ENCODE results near the gene USP34.

USP34 gene

DNA sequence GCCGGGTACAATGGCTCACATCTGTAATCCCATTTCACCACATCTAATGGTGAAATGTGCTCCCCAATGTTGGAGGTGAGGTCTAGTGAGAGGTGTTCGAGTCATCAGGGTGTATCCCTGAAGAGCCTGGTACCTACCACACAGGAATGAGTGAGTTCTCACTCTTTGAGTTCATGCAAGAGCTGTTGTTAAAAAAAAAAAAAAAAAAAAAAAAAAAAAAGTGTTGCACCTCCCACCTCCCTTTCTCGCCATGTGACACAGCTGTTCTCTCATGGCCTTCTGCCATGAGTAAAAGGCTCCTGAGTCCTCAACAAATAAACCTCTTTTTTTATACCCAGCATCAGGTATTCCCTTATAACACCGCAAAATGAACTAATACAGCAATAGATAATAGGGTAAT, 202.6 kb downstream of the USP34 start:
- H3K4me3 ChIP-seq (ENCODE audit: low read depth, low read length): no peak overlapping the region
- DNase-seq (ENCODE audit: low read depth): no peak

DNA sequence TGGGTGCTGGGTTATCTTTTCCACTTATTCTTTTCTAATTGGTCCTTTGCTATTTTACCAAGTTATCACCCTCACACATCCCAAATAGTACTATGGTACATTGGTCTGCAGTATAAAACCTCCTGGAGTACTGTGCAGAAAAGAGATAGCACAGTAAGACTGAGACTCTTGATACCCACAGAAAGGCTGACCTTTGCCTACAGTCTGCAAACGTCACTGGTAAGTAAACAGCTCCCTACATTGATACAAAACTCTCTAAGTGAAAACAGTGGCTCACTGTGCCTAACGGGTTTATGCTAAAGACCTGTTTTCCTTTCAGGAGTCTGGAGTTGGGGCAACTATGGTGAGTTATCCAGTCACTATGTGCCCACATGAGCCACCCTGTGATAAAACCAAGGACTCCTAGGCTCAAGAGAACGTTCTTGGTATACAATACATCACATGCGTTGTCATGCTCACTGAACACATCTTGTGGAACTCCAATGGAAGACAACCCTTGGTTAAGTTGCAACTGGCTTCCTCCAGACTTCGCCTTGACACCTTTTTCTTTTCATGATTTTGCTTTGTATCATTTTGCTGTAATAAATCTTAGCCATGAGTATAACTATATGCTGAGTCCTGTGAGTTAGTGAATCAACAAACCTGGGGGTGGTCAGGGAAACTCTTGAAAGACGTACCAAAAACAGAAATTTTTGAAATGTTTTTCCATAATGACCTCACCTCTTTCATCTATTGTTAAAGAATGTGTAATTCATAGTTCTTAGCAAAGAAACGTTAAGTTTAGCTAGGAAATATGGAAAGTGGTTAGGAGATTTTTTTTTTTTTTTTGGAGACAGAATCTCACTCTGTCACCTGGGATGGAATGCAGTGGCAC, 204.0 kb downstream of the USP34 start:
- no peak overlapping the region for H3K4me3 ChIP-seq (ENCODE audit: low read depth, low read length)
- no peak for DNase-seq (ENCODE audit: low read depth)

- DNase-seq (ENCODE audit: low read depth): no peak
- H3K4me3 ChIP-seq (ENCODE audit: low read depth, low read length): no peak overlapping the region
Observed at GRCh38 chr2:61263830-61264229, 207.1 kb downstream of the USP34 start.

GRCh38 chr2:61262699-61263098, 208.2 kb downstream of the USP34 start:
- DNase-seq (ENCODE audit: low read depth): no peak
- no peak overlapping the region for H3K4me3 ChIP-seq (ENCODE audit: low read depth, low read length)

GRCh38 chr2:61257446-61257845, 213.4 kb downstream of the USP34 start:
- no peak overlapping the region for H3K4me3 ChIP-seq (ENCODE audit: low read depth, low read length)
- DNase-seq (ENCODE audit: low read depth): no peak

GRCh38 chr2:61255580-61256437, 215.1 kb downstream of the USP34 start:
- H3K4me3 ChIP-seq (ENCODE audit: low read depth, low read length): no peak overlapping the region
- peak; percentile 58 for DNase-seq (ENCODE audit: low read depth)

DNA sequence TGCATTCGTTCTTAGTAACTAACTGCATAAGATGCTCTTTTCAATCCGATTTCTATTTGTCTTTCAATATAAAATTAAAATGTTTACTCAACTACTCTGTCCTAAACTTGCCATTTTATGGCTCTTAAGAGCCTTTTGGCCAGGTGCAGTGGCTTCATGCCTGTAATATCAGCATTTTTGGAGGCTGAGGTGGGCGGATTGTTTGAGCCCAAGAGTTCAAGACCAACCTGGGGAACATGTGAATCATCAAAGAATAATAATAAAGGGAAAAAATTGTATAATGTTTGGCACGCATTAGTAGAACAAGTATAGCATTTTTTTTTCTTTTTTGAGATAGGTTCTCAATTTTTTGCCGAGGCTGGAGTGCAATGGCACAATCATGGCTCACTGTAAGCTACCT, 216.4 kb downstream of the USP34 start:
- H3K4me3 ChIP-seq (ENCODE audit: low read depth, low read length): no peak overlapping the region
- no peak for DNase-seq (ENCODE audit: low read depth)

- H3K4me3 ChIP-seq (ENCODE audit: low read depth, low read length): no peak overlapping the region
- DNase-seq (ENCODE audit: low read depth): no peak
Observed at GRCh38 chr2:61253136-61253535, 217.8 kb downstream of the USP34 start.

DNA sequence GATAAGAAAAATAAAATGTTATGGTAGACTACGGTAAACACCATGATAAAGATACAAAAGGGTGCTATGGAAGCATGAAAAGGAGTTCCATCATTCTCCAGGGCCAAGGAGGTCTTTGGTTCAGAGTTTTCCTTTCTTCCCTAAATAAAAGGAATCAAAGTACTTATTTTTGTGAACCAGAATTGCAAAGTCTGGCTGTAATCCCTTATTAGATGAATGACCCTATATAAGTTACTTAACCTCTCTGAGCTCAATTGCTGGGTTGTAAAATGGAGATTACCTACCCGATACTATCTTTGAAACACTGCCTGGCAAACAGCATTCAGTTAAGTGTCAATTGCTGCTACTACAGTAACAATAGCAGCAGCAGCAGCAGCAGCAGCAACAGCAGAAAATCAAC, 218.9 kb downstream of the USP34 start:
- no peak overlapping the region for H3K4me3 ChIP-seq (ENCODE audit: low read depth, low read length)
- no peak for DNase-seq (ENCODE audit: low read depth)

DNA sequence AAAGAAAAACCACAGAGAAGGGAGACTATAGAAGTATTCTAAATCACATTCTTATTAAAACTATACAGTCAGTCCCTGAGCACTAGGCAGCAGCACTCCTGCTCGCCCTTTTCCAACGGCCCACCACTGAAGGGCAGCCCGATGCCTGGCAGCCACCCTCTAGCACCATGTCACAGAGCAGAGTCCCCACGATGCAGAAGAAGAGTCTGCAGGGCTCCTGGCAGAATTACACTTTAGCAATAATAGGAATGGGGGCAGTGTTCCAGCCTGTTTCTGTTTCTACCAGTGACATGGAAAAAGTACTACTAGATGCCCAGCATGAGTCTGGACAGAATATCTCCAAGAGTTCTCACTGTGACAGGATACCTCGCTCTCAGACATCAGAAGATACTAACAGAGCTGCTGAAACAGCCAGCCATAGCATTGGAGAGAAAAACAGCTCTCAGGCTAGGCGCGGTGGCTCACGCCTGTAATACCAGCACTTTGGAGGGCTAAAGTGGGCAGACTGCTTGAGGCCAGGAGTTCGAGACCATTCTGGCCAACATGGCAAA, 221.3 kb downstream of the USP34 start:
- DNase-seq (ENCODE audit: low read depth): no peak
- H3K4me3 ChIP-seq (ENCODE audit: low read depth, low read length): no peak overlapping the region

GRCh38 chr2:61247204-61247812, 223.6 kb downstream of the USP34 start:
- DNase-seq (ENCODE audit: low read depth): peak; percentile 52
- no peak overlapping the region for H3K4me3 ChIP-seq (ENCODE audit: low read depth, low read length)

DNA sequence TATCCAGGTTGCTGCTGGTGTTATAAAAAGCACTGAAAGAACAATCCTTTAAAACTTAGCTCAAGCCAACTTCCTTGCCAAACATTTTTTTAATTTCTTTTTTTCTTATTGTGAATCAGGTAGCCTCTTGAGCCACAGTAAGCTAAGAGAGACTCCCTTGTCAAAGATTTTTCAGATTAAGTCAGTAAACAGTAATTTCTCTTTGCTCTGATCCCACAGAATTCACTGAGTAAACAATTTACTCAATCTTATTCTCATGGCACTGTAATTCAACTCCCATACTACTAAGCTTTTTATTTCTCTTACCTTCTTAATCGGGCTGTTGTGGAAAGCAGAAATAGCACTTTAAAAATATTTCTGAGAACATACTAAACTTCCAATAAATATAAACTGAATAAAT, 226.2 kb downstream of the USP34 start:
- no peak overlapping the region for H3K4me3 ChIP-seq (ENCODE audit: low read depth, low read length)
- DNase-seq (ENCODE audit: low read depth): no peak

- no peak overlapping the region for H3K4me3 ChIP-seq (ENCODE audit: low read depth, low read length)
- DNase-seq (ENCODE audit: low read depth): no peak
Observed at GRCh38 chr2:61241266-61241665, 229.6 kb downstream of the USP34 start.

DNA sequence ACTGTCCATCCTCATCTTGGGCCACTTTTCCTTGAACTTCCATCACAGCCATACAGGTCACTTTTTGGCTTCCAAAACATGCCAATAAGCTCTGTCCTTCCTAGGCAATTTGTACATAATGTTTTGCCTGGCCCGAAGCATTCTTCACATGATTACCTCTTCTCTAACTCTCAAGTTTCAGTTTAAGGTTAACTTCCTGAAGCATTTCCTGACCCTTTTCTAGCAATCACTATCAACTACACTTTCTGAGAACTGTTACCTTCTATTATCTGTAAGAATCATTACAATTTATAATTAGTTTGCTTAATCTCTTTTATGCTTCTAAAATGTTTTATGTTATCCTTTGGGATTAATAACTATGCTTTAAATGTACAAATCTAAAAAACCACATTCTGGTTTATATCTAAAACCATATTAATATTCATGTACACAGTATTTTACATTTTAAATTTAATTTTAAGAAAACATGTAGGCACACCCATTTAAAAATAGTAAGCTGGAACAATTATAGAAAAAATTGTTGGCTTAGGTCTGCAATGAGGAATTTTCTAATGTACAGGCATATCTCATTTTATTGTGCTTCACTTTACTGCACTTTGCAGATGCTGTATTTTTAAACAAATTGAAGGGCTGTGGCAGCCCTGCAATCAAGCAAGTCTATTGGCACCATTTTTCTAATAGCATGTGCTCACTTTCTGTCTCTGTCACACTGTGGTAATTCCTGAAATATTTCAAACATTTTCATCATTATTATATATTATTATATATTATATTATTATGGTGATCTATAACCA, 232.5 kb downstream of the USP34 start:
- DNase-seq (ENCODE audit: low read depth): no peak
- no peak overlapping the region for H3K4me3 ChIP-seq (ENCODE audit: low read depth, low read length)

- DNase-seq (ENCODE audit: low read depth): no peak
- H3K4me3 ChIP-seq (ENCODE audit: low read depth, low read length): no peak overlapping the region
Observed at GRCh38 chr2:61235716-61236115, 235.2 kb downstream of the USP34 start.

GRCh38 chr2:61233581-61233980, 237.3 kb downstream of the USP34 start:
- no peak for DNase-seq (ENCODE audit: low read depth)
- H3K4me3 ChIP-seq (ENCODE audit: low read depth, low read length): no peak overlapping the region

- no peak overlapping the region for H3K4me3 ChIP-seq (ENCODE audit: low read depth, low read length)
Observed at GRCh38 chr2:61229936-61230335, 241.0 kb downstream of the USP34 start.

DNA sequence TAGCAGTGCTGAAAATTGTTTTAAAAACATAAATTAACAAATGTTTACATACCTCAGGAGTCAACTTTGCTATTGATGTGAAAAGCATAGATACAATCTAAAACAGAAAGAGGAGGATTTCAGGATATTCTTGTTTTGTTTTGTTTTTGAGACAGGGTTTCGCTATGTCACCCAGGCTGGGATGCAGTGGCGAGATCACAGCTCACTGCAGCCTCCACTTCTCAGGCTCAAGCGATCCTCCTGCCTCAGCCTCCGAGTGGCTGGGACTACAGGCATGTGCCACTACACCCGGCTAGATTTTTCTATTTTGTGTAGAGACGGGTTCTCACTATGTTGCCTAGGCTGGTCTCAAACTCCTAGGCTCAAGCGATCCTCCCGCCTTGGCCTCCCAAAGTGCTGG, 248.3 kb downstream of the USP34 start:
- no peak for DNase-seq (ENCODE audit: low read depth)
- no peak overlapping the region for H3K4me3 ChIP-seq (ENCODE audit: low read depth, low read length)

More at GRCh38 chr2:61229936-61230335, 241.0 kb downstream of the USP34 start:
- DNase-seq (ENCODE audit: low read depth): peak; percentile 6

DNA sequence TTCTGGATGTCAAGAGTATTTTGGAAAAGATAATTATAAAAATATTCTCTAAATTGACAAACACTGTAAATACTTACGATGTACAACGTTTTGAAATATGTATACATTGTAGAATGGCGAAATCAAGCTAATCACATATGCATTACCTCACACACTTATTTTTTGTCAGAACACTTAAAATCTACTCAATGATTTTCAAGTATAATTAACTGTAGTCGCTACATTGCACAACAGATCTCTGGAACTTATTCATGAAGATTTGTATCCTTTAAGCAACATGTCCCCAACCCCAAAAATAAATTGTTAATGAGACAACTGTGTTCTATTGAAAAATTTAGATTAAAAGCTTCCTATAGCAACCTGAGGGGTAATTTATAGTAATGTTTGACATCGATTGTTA, 249.1 kb downstream of the USP34 start:
- DNase-seq (ENCODE audit: low read depth): no peak
- no peak overlapping the region for H3K4me3 ChIP-seq (ENCODE audit: low read depth, low read length)

All from skeletal muscle cell (primary cell).